ENCODE measurements around the gene NINL.

The NINL gene

DNA sequence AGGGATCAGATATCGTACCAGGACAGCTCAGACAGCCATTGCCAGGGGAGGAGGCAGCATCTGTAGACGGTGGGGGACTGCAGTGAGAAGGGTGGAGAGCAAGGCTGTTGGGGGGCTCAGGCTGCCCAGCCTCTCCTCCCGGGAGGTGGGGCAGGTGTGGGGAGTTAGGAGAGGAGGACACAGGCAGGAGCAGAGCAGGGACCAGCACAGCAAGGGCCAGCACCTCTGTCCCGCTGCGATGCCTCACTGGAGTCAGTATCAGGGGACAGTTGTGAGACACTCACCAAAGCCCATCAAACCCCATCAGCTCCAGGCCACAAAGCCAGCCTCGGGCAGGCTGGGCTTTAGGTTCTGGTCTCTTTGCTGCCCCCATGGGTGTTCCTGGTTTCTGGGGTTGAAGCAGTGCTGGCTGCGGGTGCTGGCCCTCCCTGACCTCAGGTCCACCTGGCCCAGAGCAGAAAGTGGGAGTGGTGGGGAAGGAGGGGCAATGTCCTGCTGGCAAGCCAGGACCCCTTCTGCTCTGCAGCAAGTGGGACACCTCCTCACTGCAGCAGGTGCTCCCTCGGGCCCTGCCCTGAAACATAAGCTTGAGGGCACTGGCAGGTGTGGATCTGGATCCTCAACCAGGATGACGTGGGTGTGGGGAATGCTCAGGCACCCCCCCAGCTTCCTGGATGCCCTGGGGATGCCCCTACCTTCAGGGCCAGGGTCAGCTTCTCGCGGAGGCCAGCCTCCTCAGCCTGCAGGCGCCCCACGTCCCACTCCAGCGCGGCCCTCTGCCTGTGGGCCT is 94.5 kb downstream of the NINL start:
- in situ Hi-C loops (cut with HindIII; ENCODE audit: low sequenced_read_pairs), result no loop called here
- TF ChIP-seq, protein P1, sequence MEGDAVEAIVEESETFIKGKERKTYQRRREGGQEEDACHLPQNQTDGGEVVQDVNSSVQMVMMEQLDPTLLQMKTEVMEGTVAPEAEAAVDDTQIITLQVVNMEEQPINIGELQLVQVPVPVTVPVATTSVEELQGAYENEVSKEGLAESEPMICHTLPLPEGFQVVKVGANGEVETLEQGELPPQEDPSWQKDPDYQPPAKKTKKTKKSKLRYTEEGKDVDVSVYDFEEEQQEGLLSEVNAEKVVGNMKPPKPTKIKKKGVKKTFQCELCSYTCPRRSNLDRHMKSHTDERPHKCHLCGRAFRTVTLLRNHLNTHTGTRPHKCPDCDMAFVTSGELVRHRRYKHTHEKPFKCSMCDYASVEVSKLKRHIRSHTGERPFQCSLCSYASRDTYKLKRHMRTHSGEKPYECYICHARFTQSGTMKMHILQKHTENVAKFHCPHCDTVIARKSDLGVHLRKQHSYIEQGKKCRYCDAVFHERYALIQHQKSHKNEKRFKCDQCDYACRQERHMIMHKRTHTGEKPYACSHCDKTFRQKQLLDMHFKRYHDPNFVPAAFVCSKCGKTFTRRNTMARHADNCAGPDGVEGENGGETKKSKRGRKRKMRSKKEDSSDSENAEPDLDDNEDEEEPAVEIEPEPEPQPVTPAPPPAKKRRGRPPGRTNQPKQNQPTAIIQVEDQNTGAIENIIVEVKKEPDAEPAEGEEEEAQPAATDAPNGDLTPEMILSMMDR (IDR thresholded peaks at IDR 0.05; ENCODE audit: low read depth, low read length), result no peak
- no peak for DNase-seq (ENCODE audit: low read depth, low spot score)
- no peak overlapping the region for H3K4me3 ChIP-seq (ENCODE audit: low read depth, low read length)

DNA sequence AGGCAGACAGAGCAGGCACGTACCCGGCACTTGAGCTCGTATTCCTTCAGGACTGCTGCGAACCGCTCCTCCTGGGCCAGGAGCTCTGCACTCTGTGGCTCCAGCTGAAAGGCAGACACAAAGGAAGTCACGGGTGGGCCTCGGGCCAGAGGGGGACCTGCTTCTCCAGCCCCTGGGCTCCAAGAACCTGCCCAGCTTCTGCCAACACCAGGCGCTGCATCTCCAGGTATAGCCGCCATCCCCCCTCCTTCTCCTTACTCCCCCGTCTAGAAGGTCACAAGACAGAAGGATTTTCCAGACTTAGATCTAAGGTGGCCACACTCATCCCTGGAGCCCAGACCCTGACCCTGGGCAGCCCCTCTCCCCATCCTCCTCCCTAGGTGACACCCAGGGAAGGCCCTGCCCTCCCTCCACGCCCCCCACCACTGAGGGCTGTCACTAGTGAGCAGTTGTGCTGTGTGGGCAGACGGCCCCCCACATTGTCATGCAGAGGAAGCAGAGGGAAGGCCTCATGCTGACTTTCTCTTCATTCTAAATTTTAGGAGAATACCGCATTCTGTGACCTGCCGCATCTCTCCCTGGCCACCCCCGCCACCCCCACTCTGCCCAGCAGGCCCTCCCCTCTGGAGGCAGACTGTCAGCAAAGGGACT is 96.0 kb downstream of the NINL start:
- DNase-seq (ENCODE audit: low read depth, low spot score), result no peak
- TF ChIP-seq, protein P1 (IDR thresholded peaks at IDR 0.05; ENCODE audit: low read depth, low read length), result no peak
- no peak overlapping the region for H3K4me3 ChIP-seq (ENCODE audit: low read depth, low read length)
- in situ Hi-C loops (cut with HindIII; ENCODE audit: low sequenced_read_pairs), result no loop called here

DNA sequence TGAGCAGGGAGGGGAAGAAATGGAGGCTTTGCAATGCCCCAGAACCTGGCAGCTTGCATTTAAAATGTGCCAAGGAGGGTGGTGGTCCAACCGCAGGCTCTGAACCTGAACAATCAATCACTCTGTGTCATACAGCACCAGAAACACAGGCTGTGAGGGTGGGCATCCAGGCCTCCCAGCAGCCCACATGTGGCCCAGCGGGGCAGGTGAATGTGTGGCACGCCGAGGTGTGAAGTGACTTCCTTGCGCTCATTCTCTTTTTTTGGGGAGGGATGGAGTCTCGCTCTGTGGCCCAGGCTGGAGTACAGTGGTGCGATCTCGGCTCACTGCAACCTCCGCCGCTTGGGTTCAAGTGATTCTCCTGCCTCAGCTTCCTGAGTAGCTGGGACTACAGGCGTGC is 97.4 kb downstream of the NINL start:
- no peak for DNase-seq (ENCODE audit: low read depth, low spot score)
- TF ChIP-seq, protein P1 (IDR thresholded peaks at IDR 0.05; ENCODE audit: low read depth, low read length), result no peak
- no peak overlapping the region for H3K4me3 ChIP-seq (ENCODE audit: low read depth, low read length)
- in situ Hi-C loops (cut with HindIII; ENCODE audit: low sequenced_read_pairs), result no loop called here

DNA sequence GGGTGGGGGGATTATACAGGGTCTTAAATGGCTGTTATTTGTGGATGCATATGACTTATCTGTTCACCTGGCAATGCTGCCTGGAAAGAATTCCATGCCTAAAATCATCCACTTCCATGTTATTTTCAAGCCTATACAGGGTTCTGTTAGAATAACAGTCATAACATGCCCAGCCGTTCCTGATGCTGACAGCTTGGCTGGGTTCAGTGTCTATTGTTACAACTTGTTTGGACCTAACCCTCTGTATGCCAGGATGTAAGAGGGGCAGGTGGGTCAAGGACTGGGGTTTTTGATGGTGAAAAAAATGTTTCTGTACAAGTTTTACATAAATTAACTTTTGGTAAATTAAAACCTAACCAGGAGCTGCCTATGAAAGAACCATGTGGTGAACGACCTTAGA is 98.0 kb downstream of the NINL start:
- no peak overlapping the region for H3K4me3 ChIP-seq (ENCODE audit: low read depth, low read length)
- DNase-seq (ENCODE audit: low read depth, low spot score), result no peak
- TF ChIP-seq, protein P1 (IDR thresholded peaks at IDR 0.05; ENCODE audit: low read depth, low read length), result no peak
- in situ Hi-C loops (cut with HindIII; ENCODE audit: low sequenced_read_pairs), result no loop called here

DNA sequence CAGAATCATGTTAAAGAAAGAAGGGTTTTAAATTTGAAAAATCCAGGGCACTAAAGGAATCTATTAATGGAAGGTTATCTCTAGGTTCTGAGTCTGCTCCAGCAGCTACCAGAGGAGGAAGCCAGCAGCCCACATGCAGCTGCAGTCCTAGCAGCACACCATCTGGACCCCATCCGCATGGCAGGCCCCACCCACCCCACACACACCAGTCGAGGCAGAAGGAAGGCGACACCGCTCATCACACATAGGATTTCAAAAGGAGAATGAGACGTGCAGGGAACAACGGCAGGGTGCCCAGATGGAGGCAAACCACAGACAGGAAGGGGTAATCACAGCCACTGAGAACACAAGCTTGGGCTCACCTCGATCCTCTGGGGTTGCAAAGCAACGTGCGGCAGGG is 99.0 kb downstream of the NINL start:
- DNase-seq (ENCODE audit: low read depth, low spot score), result peak; percentile 28
- no peak overlapping the region for H3K4me3 ChIP-seq (ENCODE audit: low read depth, low read length)
- TF ChIP-seq, protein P1 (IDR thresholded peaks at IDR 0.05; ENCODE audit: low read depth, low read length), result no peak
- in situ Hi-C loops (cut with HindIII; ENCODE audit: low sequenced_read_pairs), result no loop called here

DNA sequence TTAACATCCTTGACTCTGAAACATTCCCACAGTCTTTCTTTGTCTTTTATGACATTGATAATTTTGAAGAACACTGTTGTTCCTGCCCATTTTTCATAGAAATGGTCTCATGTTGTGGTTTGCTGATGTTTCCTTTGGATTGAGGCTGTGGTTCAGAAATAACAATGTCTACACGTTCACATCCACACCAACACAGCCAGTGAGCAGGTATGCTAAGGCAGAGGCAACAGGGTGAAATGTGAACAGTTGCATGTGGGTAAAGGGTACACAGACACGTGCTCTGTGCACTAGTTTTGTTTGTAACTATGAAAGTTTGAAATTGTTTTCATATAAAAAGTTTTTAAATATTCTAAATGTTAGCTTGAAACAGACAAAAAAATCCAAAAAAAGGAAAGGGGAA is 99.5 kb downstream of the NINL start:
- no peak overlapping the region for H3K4me3 ChIP-seq (ENCODE audit: low read depth, low read length)
- TF ChIP-seq, protein P1 (IDR thresholded peaks at IDR 0.05; ENCODE audit: low read depth, low read length), result no peak
- no peak for DNase-seq (ENCODE audit: low read depth, low spot score)
- in situ Hi-C loops (cut with HindIII; ENCODE audit: low sequenced_read_pairs), result no loop called here
